NK-92 (cell line): ENCODE measurements around the gene TTLL5.

ENCODE experiments used
- DNase-seq: peaks from one replicate; lab custom pipeline; 2025; ENCODE audit not compliant: unreplicated experiment; lab: John Stamatoyannopoulos, UW

TTLL5 gene

GRCh38 chr14:75726321-75726720 is 65.3 kb downstream of the TTLL5 start:
- DNase-seq: no peak

- no peak for DNase-seq
Measured at GRCh38 chr14:75727124-75727523, 66.1 kb downstream of the TTLL5 start.

- DNase-seq: no peak
Measured at GRCh38 chr14:75732888-75733287, 71.8 kb downstream of the TTLL5 start.

GRCh38 chr14:75734854-75735253 is 73.8 kb downstream of the TTLL5 start:
- DNase-seq: no peak

GRCh38 chr14:75736845-75737485 is 75.9 kb downstream of the TTLL5 start:
- DNase-seq: no peak

GRCh38 chr14:75738192-75738591 is 77.1 kb downstream of the TTLL5 start:
- DNase-seq: no peak

- DNase-seq: no peak
Measured at GRCh38 chr14:75742867-75743266, 81.8 kb downstream of the TTLL5 start.

- DNase-seq: no peak
Measured at GRCh38 chr14:75747899-75748298, 86.9 kb downstream of the TTLL5 start.

- DNase-seq: no peak
Measured at GRCh38 chr14:75748336-75748735, 87.3 kb downstream of the TTLL5 start.

- DNase-seq: no peak
Measured at GRCh38 chr14:75751296-75751695, 90.2 kb downstream of the TTLL5 start.

- no peak for DNase-seq
Measured at GRCh38 chr14:75752086-75752485, 91.0 kb downstream of the TTLL5 start.

- DNase-seq: no peak
Measured at GRCh38 chr14:75752907-75753594, 92.0 kb downstream of the TTLL5 start.

GRCh38 chr14:75753696-75754095 is 92.7 kb downstream of the TTLL5 start:
- DNase-seq: no peak

- no peak for DNase-seq
Measured at GRCh38 chr14:75757644-75758402, 96.8 kb downstream of the TTLL5 start.

GRCh38 chr14:75764020-75764419 is 103.0 kb downstream of the TTLL5 start:
- no peak for DNase-seq

GRCh38 chr14:75769047-75769685 is 108.1 kb downstream of the TTLL5 start:
- DNase-seq: no peak

GRCh38 chr14:75770635-75771034 is 109.6 kb downstream of the TTLL5 start:
- DNase-seq: no peak

GRCh38 chr14:75771595-75771994 is 110.5 kb downstream of the TTLL5 start:
- DNase-seq: no peak

GRCh38 chr14:75773046-75773445 is 112.0 kb downstream of the TTLL5 start:
- DNase-seq: no peak

GRCh38 chr14:75781096-75781495 is 120.0 kb downstream of the TTLL5 start:
- no peak for DNase-seq

- no peak for DNase-seq
Measured at GRCh38 chr14:75783184-75783583, 122.1 kb downstream of the TTLL5 start.
